Mesenchymal stem cell (in vitro differentiated cells and primary cell): Measurements from ENCODE around the gene FOXP1.

Source experiments
- DNase-seq: peaks from one replicate; pipeline ENCODE4 v3.0.0-alpha.2; 2013
- H2AFZ ChIP-seq: one replicate; pipeline ENCODE4 v1.6.1; 2013; ENCODE audit warnings: low read depth, mild to moderate bottlenecking, control low read depth, inconsistent platforms, low read length, moderate library complexity
- H2AK5ac ChIP-seq: 2 replicates; pipeline ENCODE4 v1.6.1; 2013; ENCODE audit warnings: low read length, moderate library complexity, mild to moderate bottlenecking, inconsistent platforms; ENCODE audit not compliant: severe bottlenecking
- H2BK120ac ChIP-seq: one replicate; pipeline ENCODE4 v1.6.1; 2013; ENCODE audit warnings: low read depth, mild to moderate bottlenecking, inconsistent platforms, low read length, moderate library complexity
- H2BK12ac ChIP-seq, 2 experiments: one replicate each; pipeline ENCODE4 v1.6.1; 2013; ENCODE audit warnings: inconsistent platforms in 2 of 2, low read length in 2 of 2, mild to moderate bottlenecking in 2 of 2, moderate library complexity in 2 of 2, control low read depth in 1 of 2
- H2BK15ac ChIP-seq: one replicate; pipeline ENCODE4 v1.6.1; 2013; ENCODE audit warnings: mild to moderate bottlenecking, low read depth, inconsistent platforms; ENCODE audit not compliant: poor library complexity, severe bottlenecking
- H2BK5ac ChIP-seq: 2 replicates; pipeline ENCODE4 v1.6.1; 2013; ENCODE audit warnings: low read depth, mild to moderate bottlenecking, low read length, control low read depth, inconsistent platforms; ENCODE audit not compliant: poor library complexity, severe bottlenecking
- H3K14ac ChIP-seq, 2 experiments: one replicate each; pipeline ENCODE4 v1.6.1; 2013; ENCODE audit warnings: inconsistent platforms in 2 of 2, low read length in 2 of 2, control low read depth in 1 of 2, mild to moderate bottlenecking in 1 of 2, moderate library complexity in 1 of 2
- H3K18ac ChIP-seq, 2 experiments: one replicate each; pipeline ENCODE4 v1.6.1; 2013; ENCODE audit warnings: inconsistent platforms in 2 of 2, low read length in 2 of 2, control low read depth in 1 of 2, low read depth in 1 of 2, mild to moderate bottlenecking in 1 of 2
- H3K23ac ChIP-seq, 2 experiments: one replicate each; pipeline ENCODE4 v1.6.1; 2013; ENCODE audit warnings: inconsistent platforms in 2 of 2, low read length in 2 of 2, mild to moderate bottlenecking in 2 of 2, moderate library complexity in 2 of 2, control low read depth in 1 of 2
- H3K27ac ChIP-seq: 2 replicates; pipeline ENCODE4 v1.5.1; 2013; ENCODE audit warnings: mild to moderate bottlenecking, moderate library complexity, low read length, control low read depth, inconsistent platforms; ENCODE audit not compliant: poor library complexity, severe bottlenecking
- H3K27me3 ChIP-seq, 2 experiments: 2 replicates each; pipeline versions ENCODE4 v1.6.1 to v1.7.0; 2013; ENCODE audit warnings: low read length in 2 of 2, mild to moderate bottlenecking in 2 of 2, moderate library complexity in 2 of 2, control low read depth in 1 of 2, inconsistent platforms in 1 of 2; ENCODE audit not compliant: control insufficient read depth in 1 of 2, insufficient read depth in 1 of 2
- H3K36me3 ChIP-seq, 2 experiments: 2 replicates each; pipeline versions ENCODE4 v1.6.1 to v1.7.0; 2013; ENCODE audit warnings: low read length in 2 of 2, control low read depth in 1 of 2, inconsistent platforms in 1 of 2, low read depth in 1 of 2, mild to moderate bottlenecking in 1 of 2; ENCODE audit not compliant: insufficient read depth in 2 of 2, control insufficient read depth in 1 of 2
- H3K4ac ChIP-seq, 2 experiments: one replicate each; pipeline ENCODE4 v1.6.1; 2013; ENCODE audit warnings: inconsistent platforms in 2 of 2, low read length in 2 of 2, mild to moderate bottlenecking in 2 of 2, moderate library complexity in 2 of 2, control low read depth in 1 of 2, low read depth in 1 of 2
- H3K4me1 ChIP-seq: 2 replicates; pipeline ENCODE4 v1.6.1; 2013; ENCODE audit warnings: low read depth, low read length, control low read depth; ENCODE audit not compliant: control insufficient read depth, insufficient read depth
- H3K4me2 ChIP-seq: 2 replicates; pipeline ENCODE4 v1.6.1; 2013; ENCODE audit warnings: low read length, mild to moderate bottlenecking, inconsistent platforms; ENCODE audit not compliant: poor library complexity, severe bottlenecking
- H3K4me3 ChIP-seq, 2 experiments: 2 replicates each; pipeline versions ENCODE4 v1.5.1 to v1.7.0; 2013; ENCODE audit warnings: low read length in 2 of 2, mild to moderate bottlenecking in 2 of 2, control low read depth in 1 of 2, low read depth in 1 of 2; ENCODE audit not compliant: insufficient read depth in 1 of 2
- H3K79me1 ChIP-seq: replicated peaks from 2 replicates; pipeline ENCODE4 v1.6.1; 2013; ENCODE audit warnings: mild to moderate bottlenecking, control low read depth, low read length, inconsistent platforms; ENCODE audit not compliant: poor library complexity, severe bottlenecking
- H3K9ac ChIP-seq: 2 replicates; pipeline ENCODE4 v1.7.0; 2013; ENCODE audit warnings: mild to moderate bottlenecking, low read length, moderate library complexity
- H3K9me3 ChIP-seq: 2 replicates; pipeline ENCODE4 v1.7.0; 2013; ENCODE audit warnings: mild to moderate bottlenecking, low read length; ENCODE audit not compliant: control insufficient read depth
- H4K8ac ChIP-seq: one replicate; pipeline ENCODE4 v1.6.1; 2013; ENCODE audit warnings: inconsistent platforms, mild to moderate bottlenecking, low read length, moderate library complexity
- H4K91ac ChIP-seq: one replicate; pipeline ENCODE4 v1.6.1; 2013; ENCODE audit warnings: mild to moderate bottlenecking, low read length, inconsistent platforms
- WGBS: methylation state at CpG from one replicate; pipeline ENCODE4 v1.1.7; 2013; ENCODE audit warnings: mixed read lengths; 5-methylcytosine and 5-hydroxymethylcytosine counted together

The FOXP1 gene

GRCh38 chr3:71011565-71012287, 571.8 kb downstream of the FOXP1 start:
- no peak overlapping the region for H2AK5ac ChIP-seq
- H3K4ac ChIP-seq = no peak overlapping the region
- H3K27me3 ChIP-seq = no peaks in the 10 kb centered on the region
- H3K36me3 ChIP-seq = peaks cover 5 to 67% of the 10 kb centered on the region in 2 experiments
- H2BK120ac ChIP-seq = no peak overlapping the region
- peak; percentile 37 for DNase-seq
- H4K8ac ChIP-seq = no peak overlapping the region
- no peak overlapping the region for H3K4me2 ChIP-seq
- H3K4me1 ChIP-seq = peaks cover 2% of the 10 kb centered on the region
- no peak overlapping the region for H2BK5ac ChIP-seq
- no peak overlapping the region for H2BK15ac ChIP-seq
- 67% methylated on average over 1 of the region's 6 CpGs for WGBS
- H4K91ac ChIP-seq = no peak overlapping the region
- H3K27ac ChIP-seq = peak overlapping the region; percentile 4
- peaks cover 12% of the 10 kb centered on the region for H3K79me1 ChIP-seq
- no peaks in the 10 kb centered on the region for H3K9me3 ChIP-seq
- no peak overlapping the region for H3K4me3 ChIP-seq
- H2AFZ ChIP-seq = no peak overlapping the region
- H3K18ac ChIP-seq = no peak overlapping the region
- no peak overlapping the region for H3K23ac ChIP-seq
- H2BK12ac ChIP-seq = no peak overlapping the region
- no peak overlapping the region for H3K14ac ChIP-seq
- no peak overlapping the region for H3K9ac ChIP-seq

- H2AK5ac ChIP-seq = no peak overlapping the region
- peaks cover 2% of the 10 kb centered on the region for H3K4me1 ChIP-seq
- no peak for DNase-seq
- no peak overlapping the region for H3K4me2 ChIP-seq
- no peak overlapping the region for H2BK5ac ChIP-seq
- H3K9ac ChIP-seq = no peak overlapping the region
- no peak overlapping the region for H2AFZ ChIP-seq
- H2BK120ac ChIP-seq = no peak overlapping the region
- H3K36me3 ChIP-seq = peaks cover 5 to 67% of the 10 kb centered on the region in 2 experiments
- 89% methylated on average over 3 of the region's 3 CpGs for WGBS
- no peak overlapping the region for H2BK15ac ChIP-seq
- no peak overlapping the region for H3K23ac ChIP-seq
- no peak overlapping the region for H2BK12ac ChIP-seq
- no peaks in the 10 kb centered on the region for H3K9me3 ChIP-seq
- no peak overlapping the region for H3K4ac ChIP-seq
- H3K4me3 ChIP-seq = no peak overlapping the region
- H3K18ac ChIP-seq = no peak overlapping the region
- H3K27me3 ChIP-seq = no peaks in the 10 kb centered on the region
- no peak overlapping the region for H4K91ac ChIP-seq
- no peak overlapping the region for H4K8ac ChIP-seq
- H3K14ac ChIP-seq = no peak overlapping the region
- H3K79me1 ChIP-seq = peaks cover 12% of the 10 kb centered on the region
- peak overlapping the region; percentile 4 for H3K27ac ChIP-seq
These were observed 572.6 kb downstream of the FOXP1 start for GRCh38 chr3:71010726-71011455.

- no peak overlapping the region for H2BK15ac ChIP-seq
- no peak overlapping the region for H3K9ac ChIP-seq
- H2BK5ac ChIP-seq = no peak overlapping the region
- H3K4me1 ChIP-seq = peaks cover 2% of the 10 kb centered on the region
- H3K18ac ChIP-seq = no peak overlapping the region
- no peaks in the 10 kb centered on the region for H3K9me3 ChIP-seq
- no peak overlapping the region for H2BK120ac ChIP-seq
- H3K4ac ChIP-seq = no peak overlapping the region
- H3K23ac ChIP-seq = no peak overlapping the region
- peaks cover 3 to 62% of the 10 kb centered on the region in 2 experiments for H3K36me3 ChIP-seq
- H4K91ac ChIP-seq = no peak overlapping the region
- peaks cover 15% of the 10 kb centered on the region for H3K79me1 ChIP-seq
- H3K4me2 ChIP-seq = no peak overlapping the region
- no peak overlapping the region for H3K4me3 ChIP-seq
- no peak overlapping the region for H2AFZ ChIP-seq
- no peaks in the 10 kb centered on the region for H3K27me3 ChIP-seq
- no peak overlapping the region for H3K14ac ChIP-seq
- no peak overlapping the region for H2BK12ac ChIP-seq
- DNase-seq = no peak
- H2AK5ac ChIP-seq = no peak overlapping the region
- no peak overlapping the region for H4K8ac ChIP-seq
- WGBS = 98% methylated on average over 6 of the region's 7 CpGs
- H3K27ac ChIP-seq = no peak overlapping the region
These were observed 575.1 kb downstream of the FOXP1 start for GRCh38 chr3:71008350-71008935.
